Pons (tissue), 1 donor: Measurements from ENCODE around the gene WSB1.
"Not testable (repeated sequence)": the region's sequence is repeated elsewhere in the genome, so short reads cannot be mapped to it uniquely, and the experiment has no call there.

Experiments used
- DNase-seq: peaks from one replicate; pipeline ENCODE4 v3.0.0-alpha.2; 2016; ENCODE audit warnings: low spot score

Gene WSB1

GRCh38 chr17:27315796-27316465 is 22.0 kb downstream of the WSB1 start:
- DNase-seq = no peak

- no peak for DNase-seq
Measured at GRCh38 chr17:27318228-27318627, 24.3 kb downstream of the WSB1 start.

GRCh38 chr17:27318633-27319032 is 24.7 kb downstream of the WSB1 start:
- no peak for DNase-seq

GRCh38 chr17:27319541-27320221 is 25.8 kb downstream of the WSB1 start:
- DNase-seq = peak; percentile 74

DNA sequence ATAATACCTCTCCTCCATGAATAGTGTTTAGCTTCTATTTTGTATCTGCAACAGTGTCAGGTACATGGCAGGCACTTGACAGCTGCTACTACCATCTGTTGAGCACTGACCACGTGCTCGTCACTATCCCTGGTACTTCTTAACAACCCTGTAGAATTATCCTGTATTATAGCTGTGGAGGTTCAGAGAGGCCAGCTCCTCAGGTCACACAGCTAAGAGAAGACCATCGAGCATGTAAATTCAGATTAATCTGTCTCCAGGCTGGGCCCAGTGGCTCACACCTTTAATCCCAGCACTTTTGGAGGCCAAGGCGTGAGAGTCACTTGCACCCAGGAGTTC is 26.3 kb downstream of the WSB1 start:
- no peak for DNase-seq

DNA sequence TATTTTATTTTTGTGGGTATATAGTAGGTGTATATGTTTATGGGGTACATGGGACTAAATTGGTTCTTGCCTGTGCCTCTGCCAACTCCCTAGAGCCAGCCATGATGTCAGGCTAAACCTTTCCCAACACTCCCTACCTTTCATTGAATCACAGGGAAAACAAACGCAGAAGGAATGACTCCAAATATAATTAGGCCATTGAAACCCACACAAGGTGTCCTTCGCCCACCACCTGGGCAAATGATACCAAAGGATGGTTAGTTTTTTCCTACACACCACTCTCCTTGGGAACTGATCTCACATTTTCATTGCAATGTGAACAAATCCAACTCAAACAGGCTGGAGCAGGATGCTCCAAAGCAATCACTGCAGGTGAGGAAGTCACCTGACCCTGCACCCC is 27.5 kb downstream of the WSB1 start:
- no peak for DNase-seq

DNA sequence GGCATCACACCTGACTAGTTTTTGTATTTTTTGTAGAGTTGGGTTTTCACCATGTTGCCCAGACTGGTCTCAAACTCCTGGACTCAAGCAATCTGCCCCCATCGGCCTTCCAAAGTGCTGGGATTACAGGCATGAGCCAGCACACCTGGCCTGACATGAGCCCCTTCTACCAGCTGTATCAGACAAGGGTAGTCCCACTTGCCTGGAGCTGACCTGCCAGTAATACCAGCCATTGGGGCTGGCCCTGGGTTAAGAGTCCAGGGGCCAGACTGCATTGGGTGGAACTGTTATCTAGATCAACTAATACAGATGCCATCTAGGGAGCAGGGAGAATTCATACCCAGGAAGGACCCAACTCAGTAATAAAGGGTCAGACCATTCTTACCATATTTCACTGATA is 28.1 kb downstream of the WSB1 start:
- DNase-seq = no peak

DNA sequence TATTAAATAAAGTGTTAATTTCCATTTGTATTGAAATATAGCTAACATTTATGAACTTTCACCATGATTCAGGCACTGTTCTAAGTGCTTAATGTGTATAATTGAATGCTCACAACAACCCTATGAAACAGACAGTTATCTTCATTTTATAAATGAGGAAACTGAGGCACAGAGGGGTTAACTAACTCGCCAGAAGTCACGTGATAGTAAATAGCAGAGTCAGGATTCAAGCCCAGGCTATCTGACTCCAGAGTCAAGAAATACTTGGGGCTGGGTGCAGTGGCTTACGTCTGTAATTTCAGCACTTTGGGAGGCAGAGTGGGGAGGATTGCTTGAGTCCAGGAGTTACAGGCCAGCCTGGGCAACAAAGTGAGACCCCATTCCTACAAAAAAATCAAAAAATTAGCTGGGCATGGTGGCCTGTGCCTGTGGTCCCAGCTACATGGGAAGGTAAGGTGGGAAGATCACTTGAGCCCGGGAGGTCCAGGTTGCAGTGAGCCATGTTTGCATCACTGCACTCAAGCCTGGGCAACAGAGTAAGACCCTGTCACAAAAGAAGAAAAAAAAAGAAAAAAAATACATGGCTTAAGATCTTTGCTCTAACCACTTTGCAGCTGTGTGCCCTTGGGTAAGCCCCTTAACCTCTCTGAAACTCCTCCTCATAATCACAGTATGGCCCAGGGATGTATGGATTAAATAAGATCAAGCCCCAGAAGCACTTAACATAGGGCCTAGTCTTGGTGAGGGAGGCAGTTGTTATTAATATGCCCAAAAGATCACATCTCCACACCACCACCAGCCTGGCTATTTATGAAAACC is 29.0 kb downstream of the WSB1 start:
- DNase-seq = no peak

GRCh38 chr17:27323538-27324215 is 29.8 kb downstream of the WSB1 start:
- no peak for DNase-seq

- DNase-seq = no peak
Measured at GRCh38 chr17:27324771-27325339, 30.9 kb downstream of the WSB1 start.

GRCh38 chr17:27326051-27326450 is 32.1 kb downstream of the WSB1 start:
- DNase-seq = no peak

DNA sequence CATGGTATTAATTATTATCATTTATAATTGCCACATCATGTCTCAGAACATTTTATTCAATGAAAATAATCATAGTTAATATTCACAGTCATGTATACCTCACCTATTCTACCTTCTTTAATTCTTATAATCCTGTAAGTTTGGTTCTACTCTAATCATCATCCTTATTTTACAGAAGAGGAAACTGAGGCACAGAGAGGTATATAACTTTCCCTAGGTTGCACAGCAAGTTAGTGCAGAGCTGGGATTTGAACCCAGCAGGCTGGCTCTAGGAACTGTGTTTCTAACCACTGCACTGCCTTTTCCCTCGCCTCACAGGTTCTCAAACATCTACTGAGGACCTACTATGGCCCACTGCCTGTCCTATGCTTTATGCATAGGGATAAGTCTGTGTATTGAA is 32.7 kb downstream of the WSB1 start:
- DNase-seq = no peak

DNA sequence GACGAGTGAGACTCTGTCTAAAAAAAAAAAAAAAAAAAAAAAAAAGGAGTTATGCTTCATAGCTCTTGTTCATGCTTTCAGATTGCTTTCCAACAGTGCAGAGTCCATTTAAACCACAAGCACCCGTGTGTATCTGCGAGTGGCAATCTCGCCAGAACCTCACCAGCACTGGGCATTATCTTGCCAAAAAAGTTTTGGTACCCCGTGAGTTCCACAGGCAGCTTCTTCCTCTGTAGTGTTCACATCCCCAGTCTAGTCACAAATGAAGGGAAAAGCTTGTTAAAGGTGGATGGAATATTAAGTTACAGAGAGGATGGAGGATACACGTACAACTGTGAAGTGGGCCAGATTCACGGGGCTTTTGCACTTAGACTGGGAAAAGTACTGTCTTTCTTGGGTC is 33.5 kb downstream of the WSB1 start:
- DNase-seq = no peak

- no peak for DNase-seq
Measured at GRCh38 chr17:27327871-27328270, 34.0 kb downstream of the WSB1 start.

- not testable (repeated sequence) for DNase-seq
Measured at GRCh38 chr17:27328686-27329085, 34.8 kb downstream of the WSB1 start.

GRCh38 chr17:27329146-27329805 is 35.4 kb downstream of the WSB1 start:
- DNase-seq = no peak

DNA sequence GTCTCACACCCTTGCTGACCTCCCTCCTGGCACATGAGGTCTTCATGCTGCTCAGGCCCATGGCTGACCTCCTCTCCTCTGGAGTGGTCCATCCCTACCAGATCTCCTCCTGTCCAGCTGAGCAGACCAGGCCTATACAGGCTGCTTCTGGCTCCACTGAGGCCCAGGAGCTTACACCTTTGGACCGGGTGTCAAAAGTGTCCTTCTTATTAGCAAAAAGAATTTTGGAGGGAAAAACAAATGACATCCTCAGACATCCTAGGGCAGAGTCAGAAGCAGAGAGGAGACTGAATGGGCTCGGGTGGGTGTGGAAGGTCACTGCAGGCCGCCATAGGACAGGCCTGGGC is 38.1 kb downstream of the WSB1 start:
- no peak for DNase-seq

GRCh38 chr17:27332485-27333409 is 38.8 kb downstream of the WSB1 start:
- DNase-seq = peak; percentile 98

DNA sequence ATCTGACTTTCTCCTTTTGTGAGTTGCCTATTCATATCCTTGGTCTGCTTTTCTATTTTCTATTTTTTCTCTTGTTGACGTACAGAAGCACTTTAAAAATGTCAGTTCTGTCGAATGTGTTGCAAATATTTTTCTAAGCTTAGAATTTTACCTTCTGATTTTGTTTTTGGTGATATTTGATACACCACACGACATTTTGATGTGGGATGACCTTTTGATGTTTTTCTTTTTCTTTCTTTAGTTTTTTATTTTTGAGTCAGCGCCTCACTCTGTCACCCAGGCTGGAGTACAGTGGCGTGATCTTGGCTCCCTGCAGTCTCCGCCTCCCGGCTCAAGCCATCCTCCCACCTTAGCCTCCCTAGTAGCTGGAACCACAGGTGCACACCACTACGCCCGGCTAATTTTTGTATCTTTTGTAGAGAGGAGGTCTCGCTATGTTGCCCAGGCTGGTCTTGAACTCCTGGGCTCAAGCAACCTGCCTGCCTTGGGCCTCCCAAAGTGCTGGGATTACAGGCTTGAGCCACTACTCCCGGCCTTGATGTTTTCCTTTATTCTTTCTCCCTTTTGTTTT is 39.6 kb downstream of the WSB1 start:
- no peak for DNase-seq

- no peak for DNase-seq
Measured at GRCh38 chr17:27336184-27336583, 42.3 kb downstream of the WSB1 start.
